ENCODE data around the gene SPHKAP.

The SPHKAP gene

GRCh38 chr2:228131833-228132232 is 49.7 kb downstream of the SPHKAP start:
- no peak for TF ChIP-seq CTCF (IDR thresholded peaks at IDR 0.05; ENCODE audit: insufficient read depth, missing control alignments)
- FAIRE-seq (no peak), DNase-seq (ENCODE audit: insufficient read length, low spot score) (no peak)

- TF ChIP-seq CTCF (IDR thresholded peaks at IDR 0.05; ENCODE audit: insufficient read depth, missing control alignments) = no peak
- FAIRE-seq (no peak), DNase-seq (ENCODE audit: insufficient read length, low spot score) (no peak)
These were observed 55.1 kb downstream of the SPHKAP start for GRCh38 chr2:228126401-228126800.

GRCh38 chr2:228118940-228119339 is 62.5 kb downstream of the SPHKAP start:
- TF ChIP-seq CTCF (IDR thresholded peaks at IDR 0.05; ENCODE audit: insufficient read depth, missing control alignments) = no peak
- no peak for DNase-seq (ENCODE audit: insufficient read length, low spot score)
- FAIRE-seq = no peak

- no peak for DNase-seq (ENCODE audit: insufficient read length, low spot score)
- FAIRE-seq = no peak
- no peak for TF ChIP-seq CTCF (IDR thresholded peaks at IDR 0.05; ENCODE audit: insufficient read depth, missing control alignments)
These were observed 73.6 kb downstream of the SPHKAP start for GRCh38 chr2:228107846-228108245.

GRCh38 chr2:228105526-228106250 is 75.8 kb downstream of the SPHKAP start:
- TF ChIP-seq CTCF (IDR thresholded peaks at IDR 0.05; ENCODE audit: insufficient read depth, missing control alignments) = no peak
- DNase-seq (ENCODE audit: insufficient read length, low spot score) (no peak), FAIRE-seq (no peak)

GRCh38 chr2:228104215-228104614 is 77.3 kb downstream of the SPHKAP start:
- no peak for TF ChIP-seq CTCF (IDR thresholded peaks at IDR 0.05; ENCODE audit: insufficient read depth, missing control alignments)
- DNase-seq (ENCODE audit: insufficient read length, low spot score) = no peak
- no peak for FAIRE-seq

- FAIRE-seq = no peak
- no peak for TF ChIP-seq CTCF (IDR thresholded peaks at IDR 0.05; ENCODE audit: insufficient read depth, missing control alignments)
These were observed 78.1 kb downstream of the SPHKAP start for GRCh38 chr2:228103379-228103778.

More at GRCh38 chr2:228103379-228103778, 78.1 kb downstream of the SPHKAP start:
- DNase-seq (ENCODE audit: insufficient read length, low spot score) = no peak
